ENCODE data around the gene IL7R. TPM values are rescaled to one million over a fixed set of nuclear protein-coding genes. Genes with fewer than 3 reads are reported as not detected.
A peak's percentile ranks its signal among the peaks of the same experiment; 100 is the strongest.

The IL7R gene
- total RNA-seq, 1 donor from 2014 or later: not detected

DNA sequence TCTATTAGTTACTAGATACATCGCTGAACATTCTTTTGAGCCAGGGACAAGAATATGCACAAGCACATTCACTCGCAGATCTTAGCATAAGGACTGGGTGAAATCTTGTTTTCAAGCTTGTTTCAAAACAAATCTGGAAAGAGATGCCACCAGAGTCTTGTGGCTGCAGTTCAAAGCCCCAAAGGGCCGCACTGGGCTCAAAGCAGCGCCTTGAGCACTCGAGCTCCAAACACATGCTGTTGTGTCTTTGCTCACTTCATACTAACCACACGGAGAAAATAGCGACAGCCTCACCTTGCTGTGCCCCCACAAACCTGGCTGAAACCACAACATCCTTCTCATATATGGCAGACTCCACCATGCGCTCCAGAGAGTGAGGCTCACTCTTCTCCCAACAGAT, 34.2 kb upstream of the IL7R start:
- no peaks in the 10 kb centered on the region for H3K9me3 Mint-ChIP-seq
- no peak overlapping the region for H3K4me3 Mint-ChIP-seq
- no peaks in the 10 kb centered on the region for H3K27me3 Mint-ChIP-seq (ENCODE audit: low read depth)
- H3K4me1 Mint-ChIP-seq: no peaks in the 10 kb centered on the region
- no peaks in the 10 kb centered on the region for H3K36me3 Mint-ChIP-seq (ENCODE audit: low read depth)
- H3K27ac Mint-ChIP-seq (ENCODE audit: unreplicated experiment): no peak overlapping the region
- DNase-seq (ENCODE audit: low read depth, low spot score): no peak
- TF ChIP-seq, protein P1, sequence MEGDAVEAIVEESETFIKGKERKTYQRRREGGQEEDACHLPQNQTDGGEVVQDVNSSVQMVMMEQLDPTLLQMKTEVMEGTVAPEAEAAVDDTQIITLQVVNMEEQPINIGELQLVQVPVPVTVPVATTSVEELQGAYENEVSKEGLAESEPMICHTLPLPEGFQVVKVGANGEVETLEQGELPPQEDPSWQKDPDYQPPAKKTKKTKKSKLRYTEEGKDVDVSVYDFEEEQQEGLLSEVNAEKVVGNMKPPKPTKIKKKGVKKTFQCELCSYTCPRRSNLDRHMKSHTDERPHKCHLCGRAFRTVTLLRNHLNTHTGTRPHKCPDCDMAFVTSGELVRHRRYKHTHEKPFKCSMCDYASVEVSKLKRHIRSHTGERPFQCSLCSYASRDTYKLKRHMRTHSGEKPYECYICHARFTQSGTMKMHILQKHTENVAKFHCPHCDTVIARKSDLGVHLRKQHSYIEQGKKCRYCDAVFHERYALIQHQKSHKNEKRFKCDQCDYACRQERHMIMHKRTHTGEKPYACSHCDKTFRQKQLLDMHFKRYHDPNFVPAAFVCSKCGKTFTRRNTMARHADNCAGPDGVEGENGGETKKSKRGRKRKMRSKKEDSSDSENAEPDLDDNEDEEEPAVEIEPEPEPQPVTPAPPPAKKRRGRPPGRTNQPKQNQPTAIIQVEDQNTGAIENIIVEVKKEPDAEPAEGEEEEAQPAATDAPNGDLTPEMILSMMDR (conservative IDR thresholded peaks at IDR 0.05): no peak

DNA sequence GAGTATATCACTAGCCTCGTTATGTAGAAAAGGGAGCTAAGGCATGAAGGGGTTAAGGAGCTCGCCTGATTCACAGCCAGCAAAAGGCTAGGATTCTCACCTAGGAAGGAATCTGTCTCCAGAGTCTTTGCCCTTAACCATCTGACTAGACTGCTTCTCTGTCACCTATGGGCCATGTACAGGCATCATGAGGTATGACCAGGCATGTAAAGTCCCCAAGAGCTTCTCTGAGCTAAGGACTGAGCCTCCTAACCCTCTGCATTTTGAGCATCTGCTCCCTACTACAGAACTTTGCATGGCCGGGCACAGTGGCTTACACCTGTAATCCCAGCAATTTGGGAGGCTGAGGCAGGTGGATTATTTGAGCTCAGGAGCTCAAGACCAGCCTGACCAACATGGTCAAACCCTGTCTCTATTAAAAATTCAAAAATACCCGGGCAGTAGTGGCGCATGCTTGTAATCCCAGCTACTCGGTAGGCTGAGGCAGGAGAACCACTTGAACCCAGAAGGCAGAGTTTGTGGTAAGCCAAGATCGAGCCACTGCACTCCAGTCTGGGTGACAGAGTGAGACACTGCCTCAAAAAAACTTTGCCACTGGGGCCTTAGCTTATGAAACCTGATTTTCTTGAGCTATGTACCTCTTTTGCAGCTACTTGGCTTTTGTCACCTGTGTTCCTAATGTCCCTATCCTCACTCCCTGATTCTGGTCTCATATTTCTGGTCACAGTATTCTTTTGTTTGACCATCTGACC, 33.2 kb upstream of the IL7R start:
- no peak for DNase-seq (ENCODE audit: low read depth, low spot score)
- Mint-ChIP-seq H3K36me3 (ENCODE audit: low read depth) (no peaks in the 10 kb centered on the region), H3K4me3 (no peak overlapping the region), H3K9me3 (no peaks in the 10 kb centered on the region), H3K4me1 (no peaks in the 10 kb centered on the region), H3K27me3 (ENCODE audit: low read depth) (no peaks in the 10 kb centered on the region), H3K27ac (ENCODE audit: unreplicated experiment) (no peak overlapping the region)
- TF ChIP-seq, protein P1 (conservative IDR thresholded peaks at IDR 0.05): no peak

DNA sequence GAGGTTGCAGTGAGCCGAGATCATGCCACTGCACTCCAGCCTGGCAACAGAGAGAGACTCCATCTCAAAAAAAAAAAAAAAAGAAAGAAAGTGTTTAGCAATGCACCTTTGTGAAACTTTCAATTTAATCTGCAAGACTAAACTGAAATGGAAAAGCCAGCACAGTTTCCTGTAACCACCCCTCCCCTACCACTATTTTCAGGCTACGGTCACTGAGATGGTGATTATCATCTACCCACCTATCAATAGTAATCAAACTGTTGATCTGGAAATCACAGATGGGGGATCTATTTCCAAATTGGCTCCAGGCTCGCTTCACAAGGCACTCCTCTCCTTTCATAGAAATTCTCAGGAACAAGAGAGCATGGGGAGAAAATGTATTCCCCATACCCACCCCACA, 30.6 kb upstream of the IL7R start:
- no peak for DNase-seq (ENCODE audit: low read depth, low spot score)
- Mint-ChIP-seq H3K4me3 (no peak overlapping the region), H3K4me1 (no peaks in the 10 kb centered on the region), H3K27me3 (ENCODE audit: low read depth) (no peaks in the 10 kb centered on the region), H3K27ac (ENCODE audit: unreplicated experiment) (no peak overlapping the region), H3K36me3 (ENCODE audit: low read depth) (no peaks in the 10 kb centered on the region), H3K9me3 (no peaks in the 10 kb centered on the region)
- TF ChIP-seq, protein P1 (conservative IDR thresholded peaks at IDR 0.05): no peak

DNA sequence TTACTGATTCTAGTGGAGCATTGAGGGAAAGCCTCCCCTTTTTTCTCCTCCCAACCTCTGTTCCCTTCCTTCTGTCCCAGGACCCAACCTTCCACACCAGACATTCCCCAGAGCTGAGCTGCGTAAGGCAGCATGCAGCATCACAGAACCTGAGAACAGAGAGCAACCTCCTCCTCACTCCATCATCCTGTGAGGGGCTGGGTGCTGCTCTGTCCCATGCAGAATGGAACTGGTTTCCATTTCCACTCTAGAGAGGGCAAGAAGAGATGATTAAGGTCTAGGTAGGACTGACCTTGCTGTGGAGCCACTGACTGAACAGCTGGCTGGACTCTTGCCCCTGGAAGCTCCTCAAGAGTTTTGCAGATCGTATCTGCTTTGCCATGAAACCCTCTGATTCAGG, 30.1 kb upstream of the IL7R start:
- DNase-seq (ENCODE audit: low read depth, low spot score): no peak
- H3K4me1 Mint-ChIP-seq: no peaks in the 10 kb centered on the region
- no peaks in the 10 kb centered on the region for H3K27me3 Mint-ChIP-seq (ENCODE audit: low read depth)
- H3K4me3 Mint-ChIP-seq: no peak overlapping the region
- peak overlapping the region; percentile 71 for H3K27ac Mint-ChIP-seq (ENCODE audit: unreplicated experiment)
- TF ChIP-seq, protein P1 (conservative IDR thresholded peaks at IDR 0.05): no peak
- H3K36me3 Mint-ChIP-seq (ENCODE audit: low read depth): no peaks in the 10 kb centered on the region
- H3K9me3 Mint-ChIP-seq: no peaks in the 10 kb centered on the region

DNA sequence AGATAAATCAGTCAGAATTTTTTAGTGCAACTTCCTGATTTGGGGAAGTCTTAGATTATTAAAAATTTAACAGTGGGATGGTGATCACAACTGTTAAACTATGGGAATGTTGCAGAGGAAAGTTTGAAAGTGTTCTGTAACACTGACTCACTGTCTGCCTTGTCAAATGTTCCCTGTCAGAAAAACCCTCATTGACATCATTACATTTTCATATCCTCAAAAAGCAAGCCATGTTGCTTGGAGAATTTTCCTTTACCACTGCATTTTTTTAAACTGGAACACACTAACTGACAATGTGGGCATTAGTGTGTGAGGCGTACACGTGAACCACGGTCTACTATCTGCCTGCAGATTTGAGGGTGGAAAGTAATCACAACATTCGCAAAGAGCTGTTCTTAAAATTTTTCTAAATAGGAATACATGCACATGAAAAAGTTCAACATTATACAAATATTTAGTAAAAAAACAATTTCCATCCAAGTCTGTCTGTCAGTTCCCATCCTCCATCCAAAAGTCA, 28.6 kb upstream of the IL7R start:
- H3K27me3 Mint-ChIP-seq (ENCODE audit: low read depth): no peaks in the 10 kb centered on the region
- no peaks in the 10 kb centered on the region for H3K4me1 Mint-ChIP-seq
- TF ChIP-seq, protein P1 (conservative IDR thresholded peaks at IDR 0.05): no peak
- no peaks in the 10 kb centered on the region for H3K9me3 Mint-ChIP-seq
- no peak overlapping the region for H3K4me3 Mint-ChIP-seq
- no peaks in the 10 kb centered on the region for H3K36me3 Mint-ChIP-seq (ENCODE audit: low read depth)
- no peak for DNase-seq (ENCODE audit: low read depth, low spot score)
- H3K27ac Mint-ChIP-seq (ENCODE audit: unreplicated experiment): no peak overlapping the region

Measured in neural crest cell (in vitro differentiated cells).